ENCODE data around the gene SMURF1. TPM values are rescaled to one million over a fixed set of nuclear protein-coding genes. Genes with fewer than 3 reads are reported as not detected.

Gene SMURF1
- total RNA-seq, 1 experiment from 2014 or later = 30.2 TPM

GRCh38 chr7:98993024-98993897 is 150.6 kb downstream of the SMURF1 start:
- Histone ChIP-seq H3K27ac (ENCODE audit: low read length) (no peak overlapping the region), H3K4me3 (ENCODE audit: low read length) (no peak overlapping the region), H2AFZ (ENCODE audit: low read length) (no peak overlapping the region), H3K9ac (ENCODE audit: low read length) (no peak overlapping the region), H3K9me2 (replicated peaks; ENCODE audit: low read length) (no peaks in the 10 kb centered on the region), H4K20me1 (ENCODE audit: low read length) (no peaks in the 10 kb centered on the region), H3K9me3 (ENCODE audit: low read length) (no peaks in the 10 kb centered on the region), H3K4me2 (ENCODE audit: low read length) (no peak overlapping the region), H3K36me3 (ENCODE audit: low read depth, low read length) (peaks cover 46% of the 10 kb centered on the region; the same call in 1 of the 2 replicates), H3K27me3 (ENCODE audit: low read length) (no peaks in the 10 kb centered on the region), H3K4me1 (ENCODE audit: insufficient read depth, low read length) (no peaks in the 10 kb centered on the region), H3F3A (ENCODE audit: low read length, unreplicated experiment) (no peaks in the 10 kb centered on the region), H3K79me2 (ENCODE audit: low read length) (no peaks in the 10 kb centered on the region)
- POLR2A ChIA-PET (ENCODE audit: unreplicated experiment) = no interaction called here
- CTCF ChIA-PET = no interaction called here
- ATAC-seq = no peak
- BruUV-seq (replicated peaks) = no TSS peak
- TF ChIP-seq EZH2phosphoT487 (IDR thresholded peaks at IDR 0.05; ENCODE audit: borderline replicate concordance, low read length) = no peak
- no peak for TF ChIP-seq EZH2 (IDR thresholded peaks at IDR 0.05; ENCODE audit: low read length, unreplicated experiment)
- peak; percentile 37 for TF ChIP-seq CTCF (conservative IDR thresholded peaks at IDR 0.05; ENCODE audit: low read depth, low read length)
- no peak for DNase-seq
- intact Hi-C loops (cut with micrococcal nuclease) = no loop called here

- no peaks in the 10 kb centered on the region for H3K27me3 ChIP-seq (ENCODE audit: low read length)
- TF ChIP-seq CTCF (conservative IDR thresholded peaks at IDR 0.05; ENCODE audit: low read depth, low read length) = no peak
- BruUV-seq (replicated peaks) = no TSS peak
- ATAC-seq (no peak), DNase-seq (no peak)
- no peak overlapping the region for H3K27ac ChIP-seq (ENCODE audit: low read length)
- H4K20me1 ChIP-seq (ENCODE audit: low read length) = no peaks in the 10 kb centered on the region
- POLR2A ChIA-PET (ENCODE audit: unreplicated experiment) = no interaction called here
- peaks cover 44% of the 10 kb centered on the region; the same call in 1 of the 2 replicates for H3K36me3 ChIP-seq (ENCODE audit: low read depth, low read length)
- CTCF ChIA-PET = no interaction called here
- no peak overlapping the region for H3K4me2 ChIP-seq (ENCODE audit: low read length)
- intact Hi-C loops (cut with micrococcal nuclease) = no loop called here
- H3K9ac ChIP-seq (ENCODE audit: low read length) = no peak overlapping the region
- H3F3A ChIP-seq (ENCODE audit: low read length, unreplicated experiment) = no peaks in the 10 kb centered on the region
- H3K79me2 ChIP-seq (ENCODE audit: low read length) = no peaks in the 10 kb centered on the region
- H3K4me1 ChIP-seq (ENCODE audit: insufficient read depth, low read length) = no peaks in the 10 kb centered on the region
- no peaks in the 10 kb centered on the region for H3K9me3 ChIP-seq (ENCODE audit: low read length)
- H2AFZ ChIP-seq (ENCODE audit: low read length) = no peak overlapping the region
- no peaks in the 10 kb centered on the region for H3K9me2 ChIP-seq (replicated peaks; ENCODE audit: low read length)
- no peak overlapping the region for H3K4me3 ChIP-seq (ENCODE audit: low read length)
Measured at GRCh38 chr7:98992076-98992475, 151.8 kb downstream of the SMURF1 start.

- H4K20me1 ChIP-seq (ENCODE audit: low read length) = no peaks in the 10 kb centered on the region
- no peak overlapping the region for H3K4me3 ChIP-seq (ENCODE audit: low read length)
- no peak overlapping the region for H3K27ac ChIP-seq (ENCODE audit: low read length)
- TF ChIP-seq CTCF (conservative IDR thresholded peaks at IDR 0.05; ENCODE audit: low read depth, low read length) = no peak
- TF ChIP-seq EZH2 (IDR thresholded peaks at IDR 0.05; ENCODE audit: low read length, unreplicated experiment) = no peak
- no peak for TF ChIP-seq EZH2phosphoT487 (IDR thresholded peaks at IDR 0.05; ENCODE audit: borderline replicate concordance, low read length)
- peaks cover 49% of the 10 kb centered on the region for H3K36me3 ChIP-seq (ENCODE audit: low read depth, low read length)
- no peak overlapping the region for H3K4me2 ChIP-seq (ENCODE audit: low read length)
- intact Hi-C loops (cut with micrococcal nuclease) = no loop called here
- ChIA-PET POLR2A (ENCODE audit: unreplicated experiment) (no interaction called here), CTCF (no interaction called here)
- no peaks in the 10 kb centered on the region for H3K9me2 ChIP-seq (replicated peaks; ENCODE audit: low read length)
- no peaks in the 10 kb centered on the region for H3F3A ChIP-seq (ENCODE audit: low read length, unreplicated experiment)
- no TSS peak for BruUV-seq (replicated peaks)
- no peaks in the 10 kb centered on the region for H3K79me2 ChIP-seq (ENCODE audit: low read length)
- no peak overlapping the region for H2AFZ ChIP-seq (ENCODE audit: low read length)
- H3K4me1 ChIP-seq (ENCODE audit: insufficient read depth, low read length) = no peaks in the 10 kb centered on the region
- no peaks in the 10 kb centered on the region for H3K27me3 ChIP-seq (ENCODE audit: low read length)
- H3K9ac ChIP-seq (ENCODE audit: low read length) = no peak overlapping the region
- ATAC-seq (no peak), DNase-seq (no peak)
- H3K9me3 ChIP-seq (ENCODE audit: low read length) = no peaks in the 10 kb centered on the region
Measured at GRCh38 chr7:98991141-98991540, 152.8 kb downstream of the SMURF1 start.

All from PC-3 (cell line).